Trophoblast cell (in vitro differentiated cells and primary cell): ENCODE measurements around the gene RBL1.

Experiments used
- DNase-seq, 2 donors: peaks; one replicate each; pipeline ENCODE4 v3.0.0-alpha.2; 2016
- H2AFZ ChIP-seq: 2 replicates; pipeline ENCODE4 v1.6.1; 2013; ENCODE audit warnings: low read length, moderate library complexity, mild to moderate bottlenecking; ENCODE audit not compliant: insufficient read depth, poor library complexity
- H2AK5ac ChIP-seq: 2 replicates; pipeline ENCODE4 v1.6.1; 2013; ENCODE audit warnings: mild to moderate bottlenecking, low read length
- H2BK120ac ChIP-seq: 2 replicates; pipeline ENCODE4 v1.6.1; 2013; ENCODE audit warnings: low read length, mild to moderate bottlenecking, moderate library complexity; ENCODE audit not compliant: insufficient read depth, poor library complexity
- H2BK12ac ChIP-seq: 2 replicates; pipeline ENCODE4 v1.6.1; 2013; ENCODE audit warnings: mild to moderate bottlenecking, low read length, moderate library complexity
- H2BK5ac ChIP-seq: 2 replicates; pipeline ENCODE4 v1.6.1; 2013; ENCODE audit warnings: low read length, low read depth, moderate library complexity, mild to moderate bottlenecking; ENCODE audit not compliant: poor library complexity
- H3K14ac ChIP-seq: 2 replicates; pipeline ENCODE4 v1.6.1; 2013; ENCODE audit warnings: mild to moderate bottlenecking, low read length
- H3K18ac ChIP-seq: 2 replicates; pipeline ENCODE4 v1.6.1; 2013; ENCODE audit warnings: mild to moderate bottlenecking, low read length
- H3K23ac ChIP-seq: 2 replicates; pipeline ENCODE4 v1.6.1; 2013; ENCODE audit warnings: low read length
- H3K27ac ChIP-seq: 2 replicates; pipeline ENCODE4 v1.5.1; 2013; ENCODE audit warnings: low read depth, mild to moderate bottlenecking, inconsistent platforms, low read length, moderate library complexity
- H3K27me3 ChIP-seq: 2 replicates; pipeline ENCODE4 v1.6.1; 2013; ENCODE audit warnings: inconsistent platforms, mild to moderate bottlenecking, low read length, moderate library complexity; ENCODE audit not compliant: insufficient read depth
- H3K36me3 ChIP-seq, 2 experiments: 1 replicate in 1 of 2; 2 replicates in 1 of 2; pipeline ENCODE4 v1.6.1; 2013; ENCODE audit warnings: low read length in 2 of 2, mild to moderate bottlenecking in 2 of 2, moderate library complexity in 1 of 2; ENCODE audit not compliant: insufficient read depth in 2 of 2, control insufficient read depth in 1 of 2
- H3K4ac ChIP-seq: 2 replicates; pipeline ENCODE4 v1.6.1; 2013; ENCODE audit warnings: low read depth, mild to moderate bottlenecking, low read length, moderate library complexity
- H3K4me1 ChIP-seq, 2 experiments: 1 replicate in 1 of 2; 2 replicates in 1 of 2; pipeline ENCODE4 v1.6.1; 2013; ENCODE audit warnings: low read length in 2 of 2, mild to moderate bottlenecking in 2 of 2, moderate library complexity in 1 of 2; ENCODE audit not compliant: insufficient read depth in 2 of 2, control insufficient read depth in 1 of 2
- H3K4me2 ChIP-seq: 2 replicates; pipeline ENCODE4 v1.6.1; 2013; ENCODE audit warnings: inconsistent platforms, mild to moderate bottlenecking, low read length, moderate library complexity
- H3K4me3 ChIP-seq: 2 replicates; pipeline ENCODE4 v1.5.1; 2013; ENCODE audit warnings: mild to moderate bottlenecking, low read depth, low read length, inconsistent platforms
- H3K79me1 ChIP-seq: one replicate; pipeline ENCODE4 v1.6.1; 2013; ENCODE audit warnings: low read length
- H3K79me2 ChIP-seq: 2 replicates; pipeline ENCODE4 v1.6.1; 2013; ENCODE audit warnings: low read length, mild to moderate bottlenecking; ENCODE audit not compliant: control insufficient read depth, insufficient read depth, poor library complexity
- H3K9ac ChIP-seq: 2 replicates; pipeline ENCODE4 v1.6.1; 2013; ENCODE audit warnings: mild to moderate bottlenecking, low read length
- H3K9me3 ChIP-seq: 2 replicates; pipeline ENCODE4 v1.6.1; 2013; ENCODE audit warnings: low read depth, mild to moderate bottlenecking, control low read depth, inconsistent platforms, low read length; ENCODE audit not compliant: insufficient read depth
- H4K12ac ChIP-seq: 2 replicates; pipeline ENCODE4 v1.6.1; 2013; ENCODE audit warnings: low read depth, mild to moderate bottlenecking, low read length, moderate library complexity
- H4K8ac ChIP-seq: 2 replicates; pipeline ENCODE4 v1.6.1; 2013; ENCODE audit warnings: low read depth, mild to moderate bottlenecking, low read length, moderate library complexity
- H4K91ac ChIP-seq: one replicate; pipeline ENCODE4 v1.6.1; 2013; ENCODE audit warnings: low read depth, mild to moderate bottlenecking, low read length, moderate library complexity
- WGBS: extraction: QIAGEN DNeasy Blood & Tissue Kit; methylation state at CpG from one replicate; pipeline ENCODE4 v1.1.7; 2013; ENCODE audit warnings: missing lambda C conversion rate; ENCODE audit not compliant: insufficient read length, insufficient coverage; ENCODE audit errors: extremely low coverage; 5-methylcytosine and 5-hydroxymethylcytosine counted together

Gene RBL1

GRCh38 chr20:37111926-37112455 lies 16.2 kb upstream of the RBL1 start:
- Histone ChIP-seq H2BK12ac (no peak overlapping the region), H3K4me2 (no peak overlapping the region), H3K36me3 (no peaks in the 10 kb centered on the region), H3K18ac (no peak overlapping the region), H3K14ac (no peak overlapping the region), H3K4me3 (no peak overlapping the region), H3K79me2 (no peaks in the 10 kb centered on the region), H2BK5ac (no peak overlapping the region), H3K79me1 (no peaks in the 10 kb centered on the region), H2AK5ac (no peak overlapping the region), H2AFZ (no peak overlapping the region), H4K12ac (no peak overlapping the region), H2BK120ac (no peak overlapping the region), H4K91ac (no peak overlapping the region), H3K4me1 (no peaks in the 10 kb centered on the region), H3K27me3 (no peaks in the 10 kb centered on the region), H3K4ac (no peak overlapping the region), H4K8ac (no peak overlapping the region), H3K23ac (no peak overlapping the region), H3K27ac (no peak overlapping the region), H3K9me3 (no peaks in the 10 kb centered on the region), H3K9ac (no peak overlapping the region)
- no peak for DNase-seq
- WGBS = no CpG with 5 or more reads among the region's 2 CpGs

- no peak overlapping the region for H2BK120ac ChIP-seq
- H4K91ac ChIP-seq = no peak overlapping the region
- no peak overlapping the region for H3K18ac ChIP-seq
- WGBS = no CpG with 5 or more reads among the region's 4 CpGs
- H2BK5ac ChIP-seq = no peak overlapping the region
- no peak overlapping the region for H3K9ac ChIP-seq
- no peak overlapping the region for H2AK5ac ChIP-seq
- DNase-seq = no peak
- H3K79me1 ChIP-seq = no peaks in the 10 kb centered on the region
- no peaks in the 10 kb centered on the region for H3K4me1 ChIP-seq
- H2BK12ac ChIP-seq = no peak overlapping the region
- H4K12ac ChIP-seq = no peak overlapping the region
- H3K4me3 ChIP-seq = no peak overlapping the region
- no peaks in the 10 kb centered on the region for H3K9me3 ChIP-seq
- H3K27ac ChIP-seq = no peak overlapping the region
- no peak overlapping the region for H3K23ac ChIP-seq
- no peaks in the 10 kb centered on the region for H3K79me2 ChIP-seq
- H4K8ac ChIP-seq = no peak overlapping the region
- no peak overlapping the region for H2AFZ ChIP-seq
- H3K4ac ChIP-seq = no peak overlapping the region
- H3K27me3 ChIP-seq = no peaks in the 10 kb centered on the region
- no peak overlapping the region for H3K4me2 ChIP-seq
- H3K36me3 ChIP-seq = no peaks in the 10 kb centered on the region
- H3K14ac ChIP-seq = no peak overlapping the region
Measured at GRCh38 chr20:37108676-37109075, 12.9 kb upstream of the RBL1 start.

- Histone ChIP-seq H3K14ac (no peak overlapping the region), H3K79me2 (no peaks in the 10 kb centered on the region), H3K4me3 (no peak overlapping the region), H2BK120ac (no peak overlapping the region), H4K8ac (no peak overlapping the region), H3K9me3 (no peaks in the 10 kb centered on the region), H3K4me1 (no peaks in the 10 kb centered on the region), H3K23ac (no peak overlapping the region), H4K12ac (no peak overlapping the region), H4K91ac (no peak overlapping the region), H3K79me1 (no peaks in the 10 kb centered on the region), H3K4ac (no peak overlapping the region), H3K4me2 (no peak overlapping the region), H3K27me3 (no peaks in the 10 kb centered on the region), H2BK5ac (no peak overlapping the region), H2BK12ac (no peak overlapping the region), H3K18ac (no peak overlapping the region), H3K9ac (no peak overlapping the region), H3K36me3 (no peaks in the 10 kb centered on the region), H2AK5ac (no peak overlapping the region), H2AFZ (no peak overlapping the region), H3K27ac (no peak overlapping the region)
- DNase-seq = no peak
- no CpG with 5 or more reads among the region's 6 CpGs for WGBS
Measured at GRCh38 chr20:37102571-37102970, 6.8 kb upstream of the RBL1 start.

- H2BK120ac ChIP-seq = no peak overlapping the region
- H2BK12ac ChIP-seq = no peak overlapping the region
- H3K27me3 ChIP-seq = no peaks in the 10 kb centered on the region
- no peaks in the 10 kb centered on the region for H3K9me3 ChIP-seq
- H3K23ac ChIP-seq = no peak overlapping the region
- peaks cover 4% of the 10 kb centered on the region for H3K79me2 ChIP-seq
- no peaks in the 10 kb centered on the region for H3K36me3 ChIP-seq
- no peak overlapping the region for H3K4me3 ChIP-seq
- H3K4me1 ChIP-seq = peaks cover 3 to 5% of the 10 kb centered on the region in 2 experiments
- no peak overlapping the region for H2BK5ac ChIP-seq
- no peak overlapping the region for H4K91ac ChIP-seq
- peak overlapping the region; percentile 37 for H4K12ac ChIP-seq
- H2AK5ac ChIP-seq = no peak overlapping the region
- H3K79me1 ChIP-seq = peaks cover 6% of the 10 kb centered on the region
- H3K14ac ChIP-seq = no peak overlapping the region
- H4K8ac ChIP-seq = peak overlapping the region; percentile 75
- no peak for DNase-seq
- H3K4me2 ChIP-seq = peak overlapping the region; percentile 64
- H3K9ac ChIP-seq = no peak overlapping the region
- no peak overlapping the region for H3K27ac ChIP-seq
- H2AFZ ChIP-seq = peak overlapping the region; percentile 46
- WGBS = no CpG with 5 or more reads among the region's 11 CpGs
- H3K4ac ChIP-seq = no peak overlapping the region
- no peak overlapping the region for H3K18ac ChIP-seq
Measured at GRCh38 chr20:37096415-37097041, 731 bp upstream of the RBL1 start.
